Muscle of leg (tissue), 11 donors: ENCODE data around the gene OLFML2A. TPM values are rescaled to one million over a fixed set of nuclear protein-coding genes. Genes with fewer than 3 reads are reported as not detected.
A peak's percentile ranks its signal among the peaks of the same experiment; 100 is the strongest.

Experiments used
- DNase-seq: peaks from one replicate; pipeline ENCODE4 v3.0.0; 2013
- H3K27ac ChIP-seq: one replicate; pipeline ENCODE4 v1.5.1; 2013; ENCODE audit warnings: mild to moderate bottlenecking, low read length, control low read depth
- H3K27me3 ChIP-seq: one replicate; pipeline ENCODE4 v1.6.1; 2013; ENCODE audit warnings: low read length; ENCODE audit not compliant: control insufficient read depth, insufficient read depth
- H3K36me3 ChIP-seq: one replicate; pipeline ENCODE4 v1.6.1; 2013; ENCODE audit warnings: low read length; ENCODE audit not compliant: control insufficient read depth, insufficient read depth
- H3K4me1 ChIP-seq: one replicate; pipeline ENCODE4 v1.6.1; 2013; ENCODE audit warnings: low read length; ENCODE audit not compliant: control insufficient read depth, insufficient read depth
- H3K4me3 ChIP-seq: one replicate; pipeline ENCODE4 v1.5.1; 2013; ENCODE audit warnings: low read length, control low read depth
- H3K9me3 ChIP-seq: replicated peaks from 2 replicates; pipeline ENCODE4 v1.6.1; 2013; ENCODE audit warnings: low read depth, low read length; ENCODE audit not compliant: control insufficient read depth
- WGBS: methylation state at CpG from one replicate; pipeline ENCODE4 v1.1.5; 2013; ENCODE audit warnings: missing lambda C conversion rate; ENCODE audit not compliant: insufficient coverage; 5-methylcytosine and 5-hydroxymethylcytosine counted together
- polyA plus RNA-seq, 8 donors: library from polyadenylated mRNA; unstranded; fragments of 120-200 nt; gene quantifications; one replicate each; pipeline versions ENCODE4 v1.2.1 to v1.2.3, GENCODE V29; 2013; ENCODE audit warnings: inconsistent platforms in 1 of 8, low replicate concordance in 1 of 8; ENCODE audit not compliant: insufficient read length in 8 of 8, insufficient read depth in 1 of 8
- total RNA-seq: library from RNA; stranded (reverse); fragments of 120-200 nt; gene quantifications from one replicate; pipeline ENCODE4 v1.2.4, GENCODE V29; 2013

OLFML2A gene
- total and polyA plus RNA-seq, 9 donors, result 100 to 176 (median 142) TPM

- Histone ChIP-seq H3K4me1 (peaks cover 71% of the 10 kb centered on the region), H3K9me3 (no peaks in the 10 kb centered on the region), H3K4me3 (no peak overlapping the region), H3K27ac (no peak overlapping the region), H3K36me3 (peaks cover 7% of the 10 kb centered on the region), H3K27me3 (no peaks in the 10 kb centered on the region)
- DNase-seq, result no peak
- 100% methylated on average over 3 of the region's 5 CpGs for WGBS
Measured at GRCh38 chr9:124815601-124816000, 38.7 kb downstream of the OLFML2A start.

DNA sequence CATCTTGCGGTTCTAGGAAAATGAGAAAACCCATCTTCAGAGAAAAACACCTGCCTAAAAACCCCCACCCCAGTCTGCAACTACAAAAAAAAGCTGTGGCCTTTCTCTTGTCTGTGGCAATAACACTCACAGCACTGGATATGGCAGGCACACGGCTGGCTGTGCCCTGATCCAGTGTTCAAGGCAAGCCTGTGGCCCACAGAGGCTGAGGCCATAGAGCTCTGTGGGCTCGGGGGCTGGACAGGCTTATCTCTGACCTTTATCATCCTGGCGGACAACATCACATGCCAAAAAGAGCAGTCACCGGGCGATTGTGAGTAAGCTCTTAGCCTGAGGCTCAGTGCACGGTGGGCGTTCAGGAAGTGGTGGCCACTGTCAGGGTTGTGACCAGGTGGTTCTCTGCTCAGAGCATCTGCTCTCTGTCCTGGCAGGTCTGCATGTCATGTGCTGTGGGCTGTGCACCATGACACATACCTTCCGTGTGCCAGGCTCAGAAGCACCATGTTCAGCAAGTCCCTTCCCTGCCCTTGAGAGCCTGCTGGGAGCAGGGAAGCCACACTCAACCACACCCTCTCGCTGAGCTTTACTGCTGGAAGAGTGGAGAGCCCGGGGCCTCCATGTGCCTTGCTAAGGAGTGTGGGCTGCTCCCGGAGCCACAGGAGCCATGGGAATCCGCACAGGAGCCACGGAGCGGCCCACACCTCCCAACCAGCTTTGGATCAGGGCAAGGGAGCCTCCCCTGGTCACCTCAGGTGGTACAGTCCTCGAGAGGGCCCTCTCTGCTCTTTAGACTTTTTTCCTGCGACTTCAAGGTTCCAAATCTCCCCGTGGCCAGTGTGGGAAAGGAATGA, 41.7 kb downstream of the OLFML2A start:
- Histone ChIP-seq H3K27ac (peak overlapping the region; percentile 65), H3K4me3 (no peak overlapping the region), H3K27me3 (no peaks in the 10 kb centered on the region), H3K4me1 (peaks cover 59% of the 10 kb centered on the region), H3K36me3 (no peaks in the 10 kb centered on the region), H3K9me3 (no peaks in the 10 kb centered on the region)
- WGBS, result 61% methylated on average over 12 of the region's 18 CpGs
- DNase-seq, result peak; percentile 39

GRCh38 chr9:124820698-124821623, 44.0 kb downstream of the OLFML2A start:
- 42% methylated on average over 10 of the region's 12 CpGs for WGBS
- no peaks in the 10 kb centered on the region for H3K36me3 ChIP-seq
- peak; percentile 92 for DNase-seq
- H3K9me3 ChIP-seq, result peaks cover 2% of the 10 kb centered on the region
- H3K4me3 ChIP-seq, result no peak overlapping the region
- H3K27me3 ChIP-seq, result no peaks in the 10 kb centered on the region
- peak overlapping the region; percentile 88 for H3K27ac ChIP-seq
- H3K4me1 ChIP-seq, result peaks cover 51% of the 10 kb centered on the region

GRCh38 chr9:124828489-124829333, 51.8 kb downstream of the OLFML2A start:
- peak; percentile 53 for DNase-seq
- Histone ChIP-seq H3K27ac (no peak overlapping the region), H3K4me1 (peaks cover 29% of the 10 kb centered on the region), H3K36me3 (no peaks in the 10 kb centered on the region), H3K4me3 (no peak overlapping the region), H3K9me3 (peaks cover 5% of the 10 kb centered on the region), H3K27me3 (no peaks in the 10 kb centered on the region)
- WGBS, result 18% methylated on average over 1 of the region's 2 CpGs

GRCh38 chr9:124829334-124829669, 52.4 kb downstream of the OLFML2A start:
- Histone ChIP-seq H3K4me1 (peaks cover 35% of the 10 kb centered on the region), H3K9me3 (peaks cover 5% of the 10 kb centered on the region), H3K27ac (no peak overlapping the region), H3K4me3 (no peak overlapping the region), H3K36me3 (no peaks in the 10 kb centered on the region), H3K27me3 (no peaks in the 10 kb centered on the region)
- WGBS, result 78% methylated on average over 1 of the region's 5 CpGs
- peak; percentile 36 for DNase-seq

- no peaks in the 10 kb centered on the region for H3K27me3 ChIP-seq
- no peaks in the 10 kb centered on the region for H3K36me3 ChIP-seq
- no peak for DNase-seq
- peaks cover 48% of the 10 kb centered on the region for H3K4me1 ChIP-seq
- 100% methylated on average over 2 of the region's 4 CpGs for WGBS
- H3K27ac ChIP-seq, result no peak overlapping the region
- peaks cover 2% of the 10 kb centered on the region for H3K9me3 ChIP-seq
- H3K4me3 ChIP-seq, result no peak overlapping the region
Measured at GRCh38 chr9:124830593-124830992, 53.7 kb downstream of the OLFML2A start.

GRCh38 chr9:124831642-124832364, 54.9 kb downstream of the OLFML2A start:
- 33% methylated on average over 3 of the region's 9 CpGs for WGBS
- Histone ChIP-seq H3K4me3 (no peak overlapping the region), H3K4me1 (peaks cover 59% of the 10 kb centered on the region), H3K27ac (peak overlapping the region; percentile 90), H3K9me3 (no peaks in the 10 kb centered on the region), H3K27me3 (no peaks in the 10 kb centered on the region), H3K36me3 (no peaks in the 10 kb centered on the region)
- peak; percentile 67 for DNase-seq

DNA sequence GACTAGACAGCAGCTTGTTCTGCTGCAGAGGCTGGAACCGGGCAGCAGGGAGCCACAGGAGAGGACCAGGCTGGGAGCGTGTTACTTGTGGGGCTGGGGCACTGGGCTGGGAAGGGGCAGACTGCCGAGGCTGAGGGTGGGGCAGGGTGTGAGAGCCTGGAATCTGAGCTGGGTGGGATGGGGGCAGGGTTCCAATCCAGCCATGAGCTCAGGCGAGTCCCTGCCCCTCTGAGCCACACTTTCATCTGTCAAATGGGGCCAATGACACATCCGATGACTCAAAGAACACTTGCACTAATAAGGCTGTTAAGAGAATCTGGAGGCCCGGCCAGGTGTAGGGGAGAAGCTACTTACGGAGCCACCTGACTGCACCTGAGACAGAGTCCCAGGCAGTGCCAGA, 57.7 kb downstream of the OLFML2A start:
- peak; percentile 56 for DNase-seq

GRCh38 chr9:124835026-124835557, 58.2 kb downstream of the OLFML2A start:
- H3K4me3 ChIP-seq, result no peak overlapping the region
- H3K4me1 ChIP-seq, result peaks cover 71% of the 10 kb centered on the region
- no peaks in the 10 kb centered on the region for H3K9me3 ChIP-seq
- H3K27ac ChIP-seq, result peak overlapping the region; percentile 86
- peak; percentile 84 for DNase-seq
- no peaks in the 10 kb centered on the region for H3K27me3 ChIP-seq
- 55% methylated on average over 10 of the region's 13 CpGs for WGBS
- no peaks in the 10 kb centered on the region for H3K36me3 ChIP-seq

More for the DNA sequence above, 57.7 kb downstream of the OLFML2A start:
- 53% methylated on average over 5 of the region's 7 CpGs for WGBS
- Histone ChIP-seq H3K27me3 (no peaks in the 10 kb centered on the region), H3K9me3 (no peaks in the 10 kb centered on the region), H3K36me3 (no peaks in the 10 kb centered on the region), H3K4me3 (no peak overlapping the region), H3K4me1 (peaks cover 66% of the 10 kb centered on the region), H3K27ac (peak overlapping the region; percentile 86)
